Measurements from ENCODE around the gene PPFIA1. TPM values are rescaled to one million over a fixed set of nuclear protein-coding genes. Genes with fewer than 3 reads are reported as not detected.

PPFIA1 gene
- total and polyA plus RNA-seq, 4 donors = 27.5 to 85.0 (median 43.5) TPM

- no peak for TF ChIP-seq CTCF (IDR thresholded peaks at IDR 0.05; ENCODE audit: control extremely low read depth, extremely low read depth)
- ATAC-seq (ENCODE audit: insufficient read depth, low FRiP score) = no peak
- no peak overlapping the region for H3K27ac ChIP-seq (ENCODE audit: low read depth in 1 of 2, low read length in 1 of 2)
- H3K27me3 ChIP-seq (ENCODE audit: control insufficient read depth in 3 of 3, insufficient read depth in 3 of 3, low read length in 2 of 3) = no peaks in the 10 kb centered on the region
- peaks cover 0 to 2% (median 0%) of the 10 kb centered on the region in 4 donors for H3K9me3 ChIP-seq (ENCODE audit: control insufficient read depth in 4 of 4, insufficient read depth in 3 of 4, low read length in 3 of 4)
- no peak overlapping the region for H3K4me3 ChIP-seq
- no peak for DNase-seq
- no peaks in the 10 kb centered on the region for H3K4me1 ChIP-seq (ENCODE audit: control insufficient read depth in 5 of 5, insufficient read depth in 5 of 5, low read length in 5 of 5)
- no peak overlapping the region for H3K9ac ChIP-seq (ENCODE audit: insufficient read depth in 1 of 2, low read length in 2 of 2)
- WGBS, 2 donors = 92 to 93% methylated on average over 35 of the region's 35 CpGs
- peaks cover 22 to 60% (median 37%) of the 10 kb centered on the region in 4 donors for H3K36me3 ChIP-seq (ENCODE audit: control insufficient read depth in 4 of 4, insufficient read depth in 4 of 4, low read length in 4 of 4)
These were observed 152.4 kb downstream of the PPFIA1 start for GRCh38 chr11:70422692-70423522.

- 69 to 80% methylated on average over 34 of the region's 34 CpGs for WGBS, 2 donors
- peaks cover 0 to 2% (median 0%) of the 10 kb centered on the region in 4 donors for H3K9me3 ChIP-seq (ENCODE audit: control insufficient read depth in 4 of 4, insufficient read depth in 3 of 4, low read length in 3 of 4)
- peaks cover 22 to 57% (median 35%) of the 10 kb centered on the region in 4 donors for H3K36me3 ChIP-seq (ENCODE audit: control insufficient read depth in 4 of 4, insufficient read depth in 4 of 4, low read length in 4 of 4)
- H3K4me1 ChIP-seq (ENCODE audit: control insufficient read depth in 5 of 5, insufficient read depth in 5 of 5, low read length in 5 of 5) = no peaks in the 10 kb centered on the region
- no peak overlapping the region for H3K9ac ChIP-seq (ENCODE audit: insufficient read depth in 1 of 2, low read length in 2 of 2)
- no peak overlapping the region for H3K4me3 ChIP-seq
- ATAC-seq (ENCODE audit: insufficient read depth, low FRiP score) = no peak
- no peak for TF ChIP-seq CTCF (IDR thresholded peaks at IDR 0.05; ENCODE audit: control extremely low read depth, extremely low read depth)
- DNase-seq = no peak
- no peak overlapping the region for H3K27ac ChIP-seq (ENCODE audit: low read depth in 1 of 2, low read length in 1 of 2)
- no peaks in the 10 kb centered on the region for H3K27me3 ChIP-seq (ENCODE audit: control insufficient read depth in 3 of 3, insufficient read depth in 3 of 3, low read length in 2 of 3)
These were observed 153.3 kb downstream of the PPFIA1 start for GRCh38 chr11:70423523-70424505.

- 88 to 91% methylated on average over 14 of the region's 14 CpGs for WGBS, 2 donors
- TF ChIP-seq CTCF (IDR thresholded peaks at IDR 0.05; ENCODE audit: control extremely low read depth, extremely low read depth) = no peak
- DNase-seq (no peak), ATAC-seq (ENCODE audit: insufficient read depth, low FRiP score) (no peak)
- Histone ChIP-seq H3K4me3 (no peak overlapping the region), H3K27me3 (ENCODE audit: control insufficient read depth in 3 of 3, insufficient read depth in 3 of 3, low read length in 2 of 3) (no peaks in the 10 kb centered on the region), H3K36me3 (ENCODE audit: control insufficient read depth in 4 of 4, insufficient read depth in 4 of 4, low read length in 4 of 4) (peaks cover 23 to 64% (median 31%) of the 10 kb centered on the region in 4 donors), H3K27ac (ENCODE audit: low read depth in 1 of 2, low read length in 1 of 2) (no peak overlapping the region), H3K9ac (ENCODE audit: insufficient read depth in 1 of 2, low read length in 2 of 2) (no peak overlapping the region), H3K4me1 (ENCODE audit: control insufficient read depth in 5 of 5, insufficient read depth in 5 of 5, low read length in 5 of 5) (no peaks in the 10 kb centered on the region), H3K9me3 (ENCODE audit: control insufficient read depth in 4 of 4, insufficient read depth in 3 of 4, low read length in 3 of 4) (peaks cover 0 to 2% (median 0%) of the 10 kb centered on the region in 4 donors)
These were observed 154.4 kb downstream of the PPFIA1 start for GRCh38 chr11:70424765-70425344.

Measured in lung (tissue), 12 donors.